Stimulated activated CD4-positive, alpha-beta T cell treated with anti-CD3 and anti-CD28 coated beads, Interleukin-1b, Interleukin-23, amount 100 ng/mL, for 24 hours (primary cell): Measurements from ENCODE around the gene NSD2.
"Not testable (repeated sequence)": the region's sequence is repeated elsewhere in the genome, so short reads cannot be mapped to it uniquely, and the experiment has no call there.

Source experiments
- DNase-seq, 4 experiments: peaks; one replicate each; pipeline ENCODE4 v3.0.0-alpha.2; 2020; ENCODE audit warnings: low read depth in 4 of 4, low spot score in 1 of 4

The NSD2 gene

DNA sequence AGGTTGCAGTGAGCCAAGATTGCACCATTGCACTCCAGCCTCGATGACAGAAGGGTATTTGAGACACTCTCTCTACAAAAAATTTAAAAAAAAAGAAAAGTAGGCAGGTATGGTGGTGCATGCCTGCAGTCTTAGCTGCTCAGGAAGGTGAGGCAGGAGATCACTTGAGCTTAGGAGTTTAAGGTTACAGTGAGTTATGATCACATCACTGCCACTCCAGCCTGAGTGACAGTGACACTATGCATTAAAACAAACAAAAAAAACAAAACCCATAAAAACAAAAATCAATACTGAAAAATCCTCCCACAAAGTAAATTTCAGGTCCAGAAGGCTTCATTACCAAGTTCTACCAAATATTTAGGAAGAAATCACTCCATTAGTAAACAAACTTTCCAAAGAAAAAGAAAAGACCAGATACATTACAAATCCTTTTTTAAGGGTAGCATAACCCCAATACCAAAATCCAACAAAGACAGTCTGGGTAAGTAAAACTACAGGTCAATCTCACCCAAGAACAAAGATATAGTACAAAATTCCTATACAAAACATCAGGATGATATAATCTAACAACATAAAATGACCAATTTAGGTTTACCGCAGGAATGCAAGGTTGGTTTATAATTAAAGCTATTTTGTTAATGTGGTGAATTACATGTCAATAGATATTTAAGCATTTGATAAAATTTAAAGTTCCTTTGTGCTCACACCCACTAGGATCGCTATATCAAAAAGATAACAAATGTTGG is 125.8 kb downstream of the NSD2 start:
- DNase-seq = no peak

DNA sequence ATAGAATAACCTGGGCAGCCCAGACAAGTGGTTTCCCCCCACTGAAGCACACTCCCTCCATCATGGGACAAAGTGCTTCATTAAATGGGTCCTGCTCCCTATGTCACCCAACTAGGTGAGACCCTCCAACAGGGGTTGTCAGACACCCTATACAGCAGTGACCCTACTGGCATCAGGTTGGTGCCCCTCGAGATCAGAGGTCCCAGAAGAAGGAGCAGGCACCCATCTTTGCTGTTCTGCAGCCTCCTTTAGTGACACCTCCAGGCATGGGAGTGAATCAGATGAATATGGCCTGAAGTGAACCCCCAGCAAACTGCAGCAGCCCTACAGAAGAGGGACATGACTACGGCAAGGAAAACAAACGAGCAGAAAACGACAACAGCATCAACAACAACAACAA is 126.5 kb downstream of the NSD2 start:
- DNase-seq = no peak

DNA sequence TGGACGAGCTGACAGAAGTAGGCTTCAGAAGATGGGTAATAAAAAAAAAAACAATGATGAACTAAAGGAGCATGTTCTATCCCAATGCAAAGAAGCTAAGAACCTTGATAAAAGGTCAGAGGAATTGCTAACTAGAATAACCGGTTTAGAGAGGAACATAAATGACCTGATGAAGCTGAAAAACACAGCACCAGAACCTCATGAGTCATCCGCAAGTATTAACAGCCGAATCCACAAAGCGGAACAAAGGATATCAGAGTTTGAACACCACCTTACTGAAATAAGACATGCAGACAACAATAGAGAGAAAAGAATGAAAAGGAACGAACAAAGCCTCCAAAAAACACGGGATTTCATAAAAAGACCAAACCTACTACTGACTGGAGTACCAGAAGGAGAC is 127.1 kb downstream of the NSD2 start:
- no peak for DNase-seq

DNA sequence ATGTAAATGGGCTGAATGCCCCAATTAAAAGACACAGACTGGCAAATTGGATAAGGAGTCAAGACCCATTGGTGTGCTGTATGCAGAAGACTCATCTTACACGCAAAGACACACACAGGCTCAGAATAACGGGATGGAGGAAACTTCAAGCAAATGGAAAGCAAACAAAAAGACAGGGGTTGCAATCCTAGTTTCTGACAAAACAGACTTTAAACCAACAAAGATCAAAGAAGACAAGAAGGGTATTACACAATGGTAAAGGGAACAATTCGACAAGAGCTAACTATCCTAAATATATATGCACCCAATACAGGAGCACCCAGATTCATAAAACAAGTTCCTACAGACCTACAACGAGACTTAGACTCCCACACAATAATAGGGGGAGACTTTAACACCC is 128.1 kb downstream of the NSD2 start:
- DNase-seq = not testable (repeated sequence)

DNA sequence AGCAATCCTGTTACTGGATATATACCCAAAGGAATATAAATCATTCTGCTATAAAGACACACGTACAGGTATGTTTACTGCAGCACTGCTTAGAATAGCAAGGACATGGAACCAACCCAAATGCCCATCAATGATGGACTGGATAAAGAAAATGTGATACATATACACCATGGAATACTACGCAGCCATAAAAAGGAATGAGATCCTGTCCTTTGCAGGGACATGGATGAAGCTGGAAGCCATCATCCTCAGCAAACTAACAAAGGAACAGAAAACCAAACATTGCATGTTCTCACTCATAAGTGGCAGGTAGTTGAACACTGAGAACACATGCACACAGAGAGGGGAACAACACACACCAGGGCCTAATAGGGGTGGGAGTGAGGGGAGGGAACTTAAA is 132.2 kb downstream of the NSD2 start:
- not testable (repeated sequence) for DNase-seq

DNA sequence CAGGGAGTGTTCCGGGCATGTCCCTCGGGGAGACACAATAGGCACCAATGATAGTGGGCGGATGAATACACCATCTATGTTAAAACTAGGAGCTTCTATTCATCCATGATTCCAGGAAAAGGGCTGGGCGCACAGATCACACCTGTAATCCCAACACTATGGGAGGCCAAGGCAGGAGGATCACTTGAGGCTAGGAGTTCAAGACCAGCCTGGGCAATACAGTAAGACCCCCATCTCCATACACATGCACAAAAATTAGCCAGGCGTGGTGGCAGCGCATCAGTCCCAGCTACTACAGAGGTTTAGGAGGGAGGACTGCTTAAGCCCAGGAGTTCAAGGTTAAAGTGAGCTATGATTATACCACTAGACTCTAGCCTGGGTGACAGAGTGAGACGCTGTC is 135.2 kb downstream of the NSD2 start:
- DNase-seq = no peak

DNA sequence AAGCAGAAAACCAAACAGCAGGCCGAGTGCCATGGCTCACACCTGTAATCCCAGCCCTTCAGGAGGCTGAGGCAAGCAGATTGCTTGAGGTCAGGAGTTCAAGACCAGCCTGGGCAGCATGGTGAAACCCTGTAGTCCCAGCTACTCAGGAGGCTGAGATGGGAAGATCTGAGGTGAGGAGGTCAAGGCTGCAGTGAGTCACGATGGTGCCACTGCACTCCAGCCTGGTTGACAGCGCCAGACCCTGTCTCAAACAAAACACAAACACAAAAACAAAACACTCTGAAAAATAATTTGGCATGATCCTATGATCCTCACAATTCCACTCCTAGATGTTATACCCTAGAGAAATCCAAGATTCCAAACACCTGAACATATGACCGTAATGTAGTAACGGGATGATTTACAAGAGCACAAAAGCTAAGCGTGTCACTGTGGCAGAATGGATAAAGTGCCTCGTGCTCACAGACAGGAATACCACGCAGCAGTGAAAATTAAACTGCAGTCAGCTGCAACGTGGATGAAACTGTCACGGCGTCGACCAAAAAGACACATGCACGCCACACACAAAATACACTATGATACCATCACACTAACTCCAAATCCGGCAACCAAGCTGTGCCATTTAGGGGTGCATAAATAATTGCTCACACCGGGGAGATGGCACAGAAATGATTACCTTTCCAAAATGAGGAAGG is 135.9 kb downstream of the NSD2 start:
- no peak for DNase-seq

DNA sequence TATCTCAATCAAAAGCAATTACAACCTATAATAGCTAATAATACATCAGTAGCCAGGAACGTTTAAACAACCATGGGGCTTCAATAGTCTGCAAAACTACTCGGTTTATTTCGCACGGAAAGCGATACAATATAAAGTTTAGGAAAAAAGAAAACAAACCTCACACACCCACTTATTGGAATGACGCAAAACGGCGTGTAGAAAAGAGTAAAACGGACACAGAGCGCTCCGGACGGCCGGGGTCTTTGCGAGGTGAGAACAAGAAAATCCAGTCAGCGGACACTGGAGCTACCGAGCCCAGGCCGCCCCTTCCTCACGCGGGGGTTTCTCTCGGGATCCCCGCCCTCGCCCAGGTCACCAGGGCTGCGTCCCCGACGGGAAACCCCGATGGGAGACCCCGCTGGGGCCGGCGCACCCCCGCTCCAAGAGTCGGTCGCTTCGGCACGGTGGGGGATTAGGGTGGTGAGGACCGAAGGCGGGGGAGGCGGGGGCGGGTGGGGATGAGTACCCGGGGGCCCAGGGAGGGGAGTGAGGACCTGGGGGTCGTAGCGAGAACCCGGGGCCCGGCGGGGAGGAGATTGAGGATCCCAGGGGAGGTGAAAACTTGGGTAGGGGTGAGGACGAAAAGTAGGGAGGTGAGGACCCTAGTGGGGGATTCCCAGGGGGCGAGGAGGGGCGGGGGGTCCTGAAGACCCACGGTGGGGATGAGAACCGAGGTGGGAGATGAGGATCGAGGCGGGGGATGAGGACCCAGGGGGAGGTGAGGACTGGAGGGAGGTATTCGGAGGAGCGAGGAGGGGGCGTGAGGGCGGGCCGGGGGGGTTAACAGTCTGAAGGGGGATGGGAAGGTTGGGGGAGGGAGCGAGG is 136.8 kb downstream of the NSD2 start:
- no peak for DNase-seq

DNA sequence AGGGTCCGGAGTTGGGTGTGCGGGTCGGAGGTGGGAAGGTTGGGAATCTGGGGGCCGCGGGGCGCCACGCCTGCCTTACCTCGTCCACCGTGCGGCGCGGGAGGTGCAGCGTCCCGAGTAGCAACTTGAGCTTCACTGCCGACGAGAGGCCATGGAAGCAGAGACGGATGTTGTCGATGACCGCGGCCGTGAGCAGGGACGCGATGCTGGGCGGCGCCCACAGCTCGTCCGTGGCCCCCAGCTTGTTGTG is 137.4 kb downstream of the NSD2 start:
- DNase-seq = no peak

DNA sequence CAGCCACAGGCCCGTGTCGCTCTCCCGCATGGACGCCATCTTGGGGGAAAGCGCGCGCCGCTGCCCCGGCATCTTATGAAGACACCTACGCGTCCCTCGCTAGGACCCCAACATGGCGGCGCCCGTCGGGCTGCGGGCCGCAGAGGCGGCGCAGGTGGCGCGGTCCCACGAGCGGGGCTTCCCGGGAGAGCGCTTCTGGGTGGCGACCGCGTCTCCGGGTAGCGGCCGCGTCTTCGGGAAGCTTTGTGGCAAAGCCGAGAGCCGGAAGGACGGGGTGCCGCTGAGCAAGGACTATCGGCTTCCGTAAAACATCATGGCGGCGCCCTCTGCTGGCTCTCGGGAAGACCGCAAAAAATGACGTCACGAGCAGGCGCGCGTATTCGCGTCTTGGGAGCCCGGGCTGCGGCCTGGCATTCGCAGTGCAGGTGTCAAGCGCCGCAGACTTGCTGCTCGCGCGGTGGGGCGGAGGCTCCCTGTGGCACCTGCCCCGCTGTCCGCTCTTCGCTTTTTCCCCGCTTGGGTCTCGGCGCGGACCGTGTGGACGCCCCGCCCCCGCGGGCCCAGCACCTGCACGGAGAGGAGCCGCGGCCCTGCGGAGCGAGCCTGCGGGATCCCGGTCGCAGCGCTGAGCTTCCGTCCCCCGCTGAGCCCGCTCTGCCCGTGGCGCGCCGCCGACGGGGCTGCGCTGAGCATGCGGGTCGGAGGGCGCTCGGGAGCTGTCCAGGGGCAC is 137.9 kb downstream of the NSD2 start, which contains the start of gene NELFA:
NELFA (minus strand) TSS at position 54 of the 730 bp plus-strand sequence; CDS start at position 39, 15 bp downstream.
- peak; percentile 88 to 92 (median 91) for DNase-seq

DNA sequence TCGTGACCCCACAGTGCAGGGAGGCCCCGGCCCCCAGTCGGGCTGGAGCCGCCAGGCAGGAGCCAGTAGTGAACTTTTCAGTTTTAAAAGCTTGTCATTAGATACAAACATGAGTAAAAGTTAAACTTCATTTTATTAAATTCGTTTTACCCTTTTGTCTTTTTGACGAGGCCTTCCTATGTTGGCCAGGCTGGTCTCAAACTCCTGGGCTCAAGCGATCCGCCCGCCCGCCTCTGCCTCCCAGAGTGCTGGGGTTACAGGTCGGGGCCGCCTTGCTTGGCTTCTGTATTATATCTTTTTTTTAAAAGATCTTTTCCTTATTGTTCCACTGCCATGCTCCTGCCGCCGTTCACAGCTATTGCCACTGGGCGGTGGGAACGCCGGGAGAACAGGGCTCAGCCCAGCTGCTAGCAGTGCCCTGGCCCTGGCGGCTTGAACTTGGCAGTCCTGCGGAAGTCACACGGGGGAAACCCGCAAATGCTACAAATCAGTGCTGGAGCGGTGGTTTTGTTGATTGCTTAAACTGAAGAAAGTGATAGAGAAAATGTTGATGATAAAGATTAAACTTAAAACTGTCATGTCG is 138.5 kb downstream of the NSD2 start:
- peak; percentile 6 to 30 (median 20) for DNase-seq

DNA sequence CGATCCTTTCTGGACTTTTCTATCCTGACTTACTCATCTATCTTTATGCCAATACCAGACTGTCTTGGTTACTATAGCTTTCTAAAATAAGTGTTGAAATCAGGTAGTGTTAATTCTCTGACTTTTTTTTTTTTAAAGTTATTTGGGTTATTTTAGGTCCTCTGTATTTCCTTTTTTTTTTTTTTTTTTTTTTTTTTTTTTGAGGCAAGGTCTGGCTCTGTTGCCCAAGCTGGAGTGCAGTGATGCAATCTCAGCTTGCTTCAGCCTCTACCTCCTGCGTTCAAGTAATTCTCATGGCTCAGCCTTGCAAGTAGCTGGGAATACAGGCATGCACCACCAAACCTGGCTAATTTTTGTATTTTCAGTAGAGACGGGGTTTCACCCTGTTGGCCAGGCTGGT is 140.4 kb downstream of the NSD2 start:
- DNase-seq = no peak

DNA sequence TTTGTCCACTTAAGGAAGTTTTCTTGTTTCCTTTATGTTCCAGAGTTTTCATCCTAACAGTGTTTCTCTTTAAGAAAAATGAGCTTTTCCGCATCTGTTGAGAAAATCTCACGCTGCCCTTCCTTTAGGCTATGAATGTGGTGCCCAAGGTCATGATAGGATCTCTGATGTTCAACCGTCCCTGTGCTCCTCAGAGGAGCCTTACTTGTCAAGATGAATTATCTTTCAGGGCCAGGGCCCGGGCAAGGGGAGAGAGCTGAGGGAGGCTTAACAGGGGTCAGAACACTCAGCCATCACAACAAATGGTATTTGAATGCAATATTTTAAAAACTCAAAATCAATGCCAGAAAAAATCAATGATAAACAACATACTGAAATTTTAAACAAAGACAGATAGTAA is 143.8 kb downstream of the NSD2 start:
- DNase-seq = no peak

DNA sequence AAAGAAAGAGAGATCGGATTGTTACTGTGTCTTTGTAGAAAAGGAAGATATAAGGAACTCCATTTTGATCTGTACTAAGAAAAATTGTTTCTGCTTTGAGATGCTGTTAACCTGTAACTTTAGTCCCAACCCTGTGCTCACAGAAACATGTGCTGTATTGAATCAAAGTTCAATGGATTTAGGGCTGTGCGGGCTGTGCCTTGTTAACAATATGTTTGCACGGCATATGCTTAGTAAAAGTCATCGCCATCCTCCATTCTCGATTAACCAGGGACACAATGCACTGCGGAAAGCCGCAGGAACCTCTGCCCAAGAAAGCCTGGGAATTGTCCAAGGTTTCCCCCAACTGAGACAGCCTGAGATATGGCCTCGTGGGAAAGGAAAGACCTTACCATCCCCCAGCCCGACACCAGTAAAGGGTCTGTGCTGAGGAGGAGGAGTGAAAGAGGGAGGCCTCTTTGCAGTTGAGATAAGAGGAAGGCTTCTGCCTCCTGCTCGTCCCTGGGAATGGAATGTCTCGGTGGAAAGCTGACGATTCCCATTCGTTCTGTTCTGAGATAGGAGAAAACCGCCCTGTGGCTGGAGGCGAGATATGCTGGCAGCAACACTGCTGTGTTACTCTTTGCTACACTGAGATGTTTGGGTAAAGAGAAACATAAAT is 150.3 kb downstream of the NSD2 start:
- not testable (repeated sequence) for DNase-seq

DNA sequence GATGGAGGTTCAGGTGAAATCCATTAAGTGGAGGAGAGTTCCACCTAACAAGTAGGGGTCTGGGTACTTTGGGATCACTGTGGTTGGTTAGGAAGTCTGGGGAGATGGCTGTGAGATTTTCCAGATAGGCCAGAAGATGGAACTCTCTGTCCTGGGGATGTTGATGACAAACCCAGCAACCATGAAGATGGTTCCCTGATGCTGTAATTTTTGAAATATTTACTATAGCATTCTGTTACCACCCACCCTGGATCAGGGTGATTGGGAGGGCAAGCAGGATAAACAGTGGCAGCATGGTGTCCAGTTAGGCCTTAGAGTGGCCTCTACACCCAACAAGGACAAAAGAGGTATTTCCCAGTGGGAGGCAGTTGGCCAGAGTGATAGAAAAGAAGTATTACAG is 153.5 kb downstream of the NSD2 start:
- DNase-seq = no peak

DNA sequence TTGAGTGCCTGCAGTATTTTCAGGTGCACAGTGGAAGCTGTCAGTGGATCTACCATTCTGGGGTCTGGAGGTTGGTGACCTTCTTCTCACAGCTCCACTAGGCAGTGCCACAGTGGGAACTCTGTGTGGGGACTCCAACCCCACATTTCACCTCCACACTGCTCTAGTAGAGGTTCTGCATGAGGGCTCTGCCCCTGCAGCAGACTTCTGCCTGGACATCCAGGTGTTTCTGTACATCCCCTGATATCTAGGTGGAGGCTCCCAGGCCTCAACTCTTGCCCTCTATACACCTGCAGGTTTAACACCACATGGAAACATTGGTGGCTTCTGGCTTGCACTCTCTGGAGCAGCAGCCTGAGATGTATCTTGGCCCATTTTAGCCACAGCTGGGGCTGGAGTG is 154.6 kb downstream of the NSD2 start:
- DNase-seq = no peak

DNA sequence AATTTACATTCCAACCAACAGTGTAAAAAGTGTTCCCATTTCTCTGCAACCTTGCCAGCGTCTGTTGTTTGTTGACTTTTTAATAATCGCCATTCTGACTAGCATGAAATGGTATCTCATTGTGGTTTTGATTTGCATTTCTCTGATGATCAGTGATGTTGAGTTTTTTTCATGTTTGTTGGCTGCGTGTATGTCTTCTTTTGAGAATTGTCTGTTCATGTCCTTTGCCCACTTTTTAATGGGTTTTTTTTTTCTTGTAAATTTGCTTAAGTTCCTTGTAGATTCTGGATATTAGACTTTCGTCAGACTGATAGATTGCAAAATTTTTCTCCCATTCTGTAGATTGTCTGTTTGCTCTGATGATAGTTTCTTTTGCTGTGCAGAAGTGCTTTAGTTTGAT is 155.9 kb downstream of the NSD2 start:
- DNase-seq = not testable (repeated sequence)

DNA sequence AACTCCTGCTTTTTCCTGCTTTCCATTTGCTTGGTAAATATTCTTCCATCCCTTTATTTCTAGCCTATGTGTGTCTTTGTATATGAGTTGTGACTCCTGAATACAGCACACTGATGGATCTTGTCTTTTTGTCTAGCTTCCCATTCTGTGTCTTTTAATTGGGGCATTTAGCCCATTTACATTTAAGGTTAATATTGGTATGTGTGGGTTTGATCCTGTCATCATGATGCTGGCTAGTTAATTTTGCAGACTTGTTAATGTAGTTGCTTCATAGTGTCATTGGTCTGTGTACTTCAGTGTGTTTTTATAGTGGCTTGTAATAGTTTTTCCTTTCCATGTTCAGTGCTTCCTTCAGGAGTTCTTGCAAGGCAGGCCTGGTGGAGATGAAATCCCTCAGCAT is 160.0 kb downstream of the NSD2 start:
- DNase-seq = not testable (repeated sequence)
